KOPT-K1 (cell line): ENCODE results near the gene OBSCN.

Experiments
- H3K27ac ChIP-seq: fragments of 200-600 bp; sonication (generic); 2 replicates; pipeline ENCODE4 v1.5.1; 2016; ENCODE audit warnings: antibody characterized with exemption, mild to moderate bottlenecking, low read depth, low read length; ENCODE audit not compliant: poor library complexity, severe bottlenecking
- H3K36me3 ChIP-seq: fragments of 200-600 bp; sonication (generic); 2 replicates; pipeline ENCODE4 v1.5.1; 2017; ENCODE audit warnings: antibody characterized with exemption, mild to moderate bottlenecking, low read length, moderate library complexity; ENCODE audit not compliant: insufficient read depth
- H3K9me3 ChIP-seq: fragments of 200-600 bp; sonication (generic); 2 replicates; pipeline ENCODE4 v1.5.1; 2017; ENCODE audit warnings: antibody characterized with exemption, low read length, mild to moderate bottlenecking; ENCODE audit not compliant: insufficient read depth, poor library complexity, severe bottlenecking

OBSCN gene

DNA sequence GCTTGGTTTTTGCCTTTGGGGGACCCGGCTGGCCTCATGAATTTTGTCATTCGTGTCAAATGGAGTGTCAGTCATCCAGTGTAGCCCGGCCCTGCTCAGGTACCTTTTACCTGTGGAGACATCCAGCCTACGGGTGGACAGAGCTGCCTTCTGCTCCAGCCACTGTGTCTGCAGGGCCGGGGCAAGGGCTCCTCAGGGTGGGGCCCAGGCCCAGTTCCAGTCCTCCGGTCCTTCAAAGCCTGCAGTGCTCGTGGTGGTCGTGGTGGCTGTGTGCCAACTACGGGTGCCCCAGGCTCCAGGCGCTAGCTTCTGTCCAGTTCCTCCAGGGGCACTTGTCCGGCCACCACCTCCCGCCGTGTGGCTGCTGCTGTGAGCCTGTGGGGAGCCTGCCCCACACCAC is 144.0 kb downstream of the OBSCN start:
- Histone ChIP-seq H3K27ac (no peak overlapping the region), H3K9me3 (no peaks in the 10 kb centered on the region), H3K36me3 (no peaks in the 10 kb centered on the region)

- Histone ChIP-seq H3K27ac (no peak overlapping the region), H3K9me3 (no peaks in the 10 kb centered on the region), H3K36me3 (no peaks in the 10 kb centered on the region)
Measured at GRCh38 chr1:228352677-228353481, 145.0 kb downstream of the OBSCN start.

DNA sequence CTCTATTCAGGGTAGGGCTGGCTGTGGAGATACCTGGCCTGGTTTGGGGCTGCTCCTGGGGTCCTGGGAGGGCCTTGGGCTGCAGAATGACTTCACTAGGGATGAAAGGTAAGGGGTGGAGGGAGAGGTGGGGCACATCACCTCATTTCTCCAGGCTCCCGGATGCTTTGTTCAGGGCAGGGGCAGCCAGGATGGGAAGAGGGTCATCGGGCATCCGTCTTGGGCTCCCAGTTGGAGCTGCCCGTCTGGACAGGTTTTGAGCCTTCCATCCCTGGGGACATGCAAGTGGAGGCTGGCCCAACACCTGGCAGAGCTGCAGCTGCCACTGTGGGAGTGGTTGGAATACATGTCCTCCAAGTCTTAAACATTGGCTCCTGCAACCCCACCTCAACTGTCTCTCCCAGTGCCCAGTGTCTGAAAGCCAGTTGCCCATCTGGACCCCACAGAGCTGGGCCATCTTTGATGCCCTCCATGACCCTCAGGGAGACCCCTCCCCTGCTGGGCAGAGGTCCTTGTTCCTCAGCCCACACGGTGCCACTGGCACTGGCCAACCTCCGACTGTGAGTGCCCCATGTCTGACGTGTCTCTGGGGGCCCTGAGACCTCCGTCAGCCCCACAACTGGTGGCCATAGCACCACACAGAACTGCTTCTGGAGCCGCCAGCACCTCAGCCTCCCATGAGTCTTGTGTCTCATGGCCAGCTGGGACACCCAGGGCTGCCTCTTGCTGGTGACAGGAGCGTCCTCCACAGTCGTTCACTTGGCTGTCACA is 145.9 kb downstream of the OBSCN start:
- Histone ChIP-seq H3K36me3 (no peaks in the 10 kb centered on the region), H3K27ac (no peak overlapping the region), H3K9me3 (no peaks in the 10 kb centered on the region)

DNA sequence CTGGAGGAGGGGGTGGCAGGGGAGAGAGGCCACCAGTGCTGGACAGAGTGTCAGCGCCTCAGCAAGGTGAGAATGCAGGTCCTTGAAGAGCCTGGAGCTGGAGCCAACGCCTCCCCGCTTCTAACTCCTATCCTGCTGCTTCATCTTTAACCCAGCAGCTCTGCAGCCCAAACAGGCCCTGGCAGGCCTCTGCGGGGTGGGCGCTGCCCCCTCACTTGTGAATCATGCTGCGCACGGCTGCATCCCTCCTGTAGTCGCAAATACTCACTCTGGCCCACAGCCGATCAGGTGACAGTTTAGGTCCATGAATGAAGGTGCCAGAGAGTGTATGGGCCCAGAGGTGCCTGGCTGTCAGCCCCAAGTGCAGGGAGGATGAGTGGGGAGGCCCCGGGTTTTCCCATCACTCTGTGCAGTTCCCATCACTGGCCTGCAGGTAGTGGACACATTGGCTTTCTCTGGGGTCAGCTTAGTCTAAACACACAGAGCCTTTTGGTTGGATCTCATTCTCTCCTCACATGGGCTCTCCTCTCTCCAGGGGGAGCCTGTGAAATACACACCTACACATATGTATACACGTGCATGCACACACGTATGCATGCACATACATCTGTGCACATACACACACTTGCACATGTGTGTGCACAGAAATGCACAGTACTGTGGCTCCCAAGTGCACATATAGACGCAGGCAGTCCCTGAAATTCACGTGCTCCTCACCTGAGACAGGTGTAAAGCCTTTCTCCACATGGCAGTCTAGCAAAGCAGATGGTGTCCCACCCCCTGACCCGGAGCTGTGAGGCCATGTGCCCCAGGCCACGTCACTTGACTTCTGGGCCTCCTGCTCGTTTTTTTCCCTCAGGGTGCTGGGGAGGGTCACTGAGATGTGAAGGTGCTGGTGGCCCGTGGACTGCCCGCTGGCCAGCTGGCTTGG is 146.8 kb downstream of the OBSCN start:
- no peaks in the 10 kb centered on the region for H3K9me3 ChIP-seq
- no peak overlapping the region for H3K27ac ChIP-seq
- no peaks in the 10 kb centered on the region for H3K36me3 ChIP-seq

DNA sequence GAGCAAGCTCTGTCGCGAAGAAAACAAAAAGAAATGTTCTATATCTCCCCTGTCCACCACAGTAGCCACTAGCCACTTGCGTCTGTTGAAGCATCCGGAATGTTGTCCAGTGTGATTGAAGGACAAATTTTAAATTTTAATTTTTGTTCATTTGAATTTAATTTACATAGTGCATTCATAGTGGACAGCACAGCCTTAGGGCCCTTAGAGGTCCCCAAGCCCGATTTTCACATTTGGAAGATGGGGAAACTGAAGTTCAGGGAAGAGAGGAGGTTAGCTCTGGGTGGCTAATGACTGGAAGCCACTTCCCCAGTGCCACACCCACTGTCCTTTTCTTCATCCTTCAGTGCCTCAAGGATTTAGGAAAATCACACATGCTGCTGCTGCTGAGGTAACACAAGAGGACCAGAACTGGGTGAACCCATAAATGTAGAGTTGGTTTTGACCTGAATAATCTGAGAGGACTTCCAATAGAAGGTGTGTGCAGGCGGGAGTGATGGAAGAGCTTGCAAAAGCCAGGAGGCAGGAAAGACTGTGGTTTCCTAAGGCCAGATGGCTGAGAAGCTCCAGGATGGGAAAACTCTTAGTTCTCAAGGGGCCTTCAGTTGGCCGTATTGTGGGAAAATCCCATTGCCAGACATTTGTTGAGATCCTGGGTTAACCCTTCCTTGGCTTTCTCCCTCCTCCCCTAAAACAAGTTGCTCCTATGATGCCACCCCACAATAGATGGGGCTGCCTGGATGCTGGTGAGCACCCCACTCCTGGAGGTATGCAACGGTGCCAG is 149.2 kb downstream of the OBSCN start:
- no peaks in the 10 kb centered on the region for H3K36me3 ChIP-seq
- H3K27ac ChIP-seq, result no peak overlapping the region
- no peaks in the 10 kb centered on the region for H3K9me3 ChIP-seq

DNA sequence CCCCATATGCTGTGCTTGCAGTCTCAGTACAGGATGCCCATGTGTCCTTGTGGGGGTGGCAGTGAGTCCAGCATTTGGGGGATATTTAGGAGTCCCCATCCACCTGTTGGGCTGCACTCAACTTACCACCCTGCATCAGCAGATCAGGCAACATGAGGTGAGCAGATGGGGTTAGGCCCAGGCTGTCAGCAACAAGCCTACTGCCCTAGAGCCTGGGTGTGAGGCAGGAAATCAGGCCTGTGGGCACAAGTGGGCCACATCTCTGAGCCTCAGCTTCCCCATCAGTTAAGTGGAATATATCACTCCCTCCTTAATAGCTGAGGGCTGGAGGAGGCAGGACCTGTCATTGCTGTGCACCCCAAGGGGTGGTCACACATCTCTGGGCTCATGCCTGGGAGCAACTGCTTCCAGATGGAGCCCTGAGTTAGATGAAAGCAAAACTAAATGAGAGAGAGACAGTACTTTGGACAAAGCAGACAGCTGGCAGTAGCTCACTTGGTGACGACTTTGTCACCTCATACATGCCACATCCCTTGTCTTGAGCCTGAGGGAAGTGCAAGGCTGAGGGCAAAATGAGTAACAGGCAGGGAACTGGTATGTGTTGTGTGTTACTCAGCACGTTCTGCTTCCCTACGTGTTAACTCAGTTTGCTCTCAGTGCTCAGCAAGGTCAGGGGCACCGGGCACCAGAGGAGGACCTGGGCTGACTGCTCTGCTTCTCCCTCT is 150.4 kb downstream of the OBSCN start:
- no peaks in the 10 kb centered on the region for H3K36me3 ChIP-seq

GRCh38 chr1:228358764-228359612 is 151.1 kb downstream of the OBSCN start:
- Histone ChIP-seq H3K9me3 (no peaks in the 10 kb centered on the region), H3K27ac (no peak overlapping the region), H3K36me3 (no peaks in the 10 kb centered on the region)

More for the DNA sequence above, 150.4 kb downstream of the OBSCN start:
- no peaks in the 10 kb centered on the region for H3K9me3 ChIP-seq
- H3K27ac ChIP-seq, result no peak overlapping the region

- no peaks in the 10 kb centered on the region for H3K9me3 ChIP-seq
- H3K27ac ChIP-seq, result no peak overlapping the region
- no peaks in the 10 kb centered on the region for H3K36me3 ChIP-seq
Measured at GRCh38 chr1:228359613-228360532, 152.0 kb downstream of the OBSCN start.

DNA sequence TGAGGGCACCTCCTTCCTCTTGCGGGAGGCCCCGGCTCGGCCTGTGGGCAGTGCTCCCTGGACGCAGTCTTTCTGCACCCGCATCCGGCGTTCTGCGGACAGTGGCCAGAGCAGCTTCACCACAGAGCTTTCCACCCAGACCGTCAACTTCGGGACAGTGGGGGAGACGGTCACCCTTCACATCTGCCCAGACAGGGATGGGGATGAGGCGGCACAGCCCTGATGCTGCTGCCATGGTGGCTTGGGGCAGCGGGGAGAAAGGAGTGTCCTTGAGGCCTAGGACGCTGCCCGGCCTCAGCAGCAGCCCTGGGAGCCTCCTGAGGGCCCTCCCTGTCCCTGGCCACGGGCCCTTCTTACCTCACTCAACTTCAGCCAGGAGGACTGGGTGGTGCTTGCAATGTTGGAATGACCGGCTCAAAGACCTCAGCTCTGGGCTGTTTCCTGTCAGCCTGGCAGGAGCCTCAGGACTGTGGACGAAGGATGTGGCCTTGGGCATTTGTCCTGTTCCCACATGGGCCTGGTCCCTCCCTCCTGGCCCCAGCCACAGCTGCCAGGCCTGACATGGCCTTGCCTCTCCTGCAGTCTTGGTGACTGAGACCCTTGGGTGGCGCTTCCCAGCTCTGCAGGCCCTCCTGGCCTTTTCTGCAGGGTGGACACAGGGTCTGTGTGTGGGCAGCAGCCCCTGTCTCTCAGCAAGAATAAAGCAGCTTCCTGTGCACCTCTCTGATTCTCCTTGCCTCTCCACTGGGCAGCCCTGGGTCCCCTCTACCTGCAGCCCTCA is 152.9 kb downstream of the OBSCN start:
- no peaks in the 10 kb centered on the region for H3K9me3 ChIP-seq
- H3K36me3 ChIP-seq, result no peaks in the 10 kb centered on the region
- H3K27ac ChIP-seq, result no peak overlapping the region

- H3K9me3 ChIP-seq, result no peaks in the 10 kb centered on the region
Measured at GRCh38 chr1:228361314-228362140, 153.7 kb downstream of the OBSCN start.

GRCh38 chr1:228362141-228362883 is 154.5 kb downstream of the OBSCN start:
- H3K36me3 ChIP-seq, result no peaks in the 10 kb centered on the region
- H3K9me3 ChIP-seq, result no peaks in the 10 kb centered on the region
- no peak overlapping the region for H3K27ac ChIP-seq

More at GRCh38 chr1:228361314-228362140, 153.7 kb downstream of the OBSCN start:
- Histone ChIP-seq H3K36me3 (no peaks in the 10 kb centered on the region), H3K27ac (no peak overlapping the region)
